ENCODE results near the gene TMEM135. TPM values are rescaled to one million over a fixed set of nuclear protein-coding genes. Genes with fewer than 3 reads are reported as not detected.

TMEM135 gene
- total RNA-seq, 2 donors from 2014 or later = 111 to 113 TPM

DNA sequence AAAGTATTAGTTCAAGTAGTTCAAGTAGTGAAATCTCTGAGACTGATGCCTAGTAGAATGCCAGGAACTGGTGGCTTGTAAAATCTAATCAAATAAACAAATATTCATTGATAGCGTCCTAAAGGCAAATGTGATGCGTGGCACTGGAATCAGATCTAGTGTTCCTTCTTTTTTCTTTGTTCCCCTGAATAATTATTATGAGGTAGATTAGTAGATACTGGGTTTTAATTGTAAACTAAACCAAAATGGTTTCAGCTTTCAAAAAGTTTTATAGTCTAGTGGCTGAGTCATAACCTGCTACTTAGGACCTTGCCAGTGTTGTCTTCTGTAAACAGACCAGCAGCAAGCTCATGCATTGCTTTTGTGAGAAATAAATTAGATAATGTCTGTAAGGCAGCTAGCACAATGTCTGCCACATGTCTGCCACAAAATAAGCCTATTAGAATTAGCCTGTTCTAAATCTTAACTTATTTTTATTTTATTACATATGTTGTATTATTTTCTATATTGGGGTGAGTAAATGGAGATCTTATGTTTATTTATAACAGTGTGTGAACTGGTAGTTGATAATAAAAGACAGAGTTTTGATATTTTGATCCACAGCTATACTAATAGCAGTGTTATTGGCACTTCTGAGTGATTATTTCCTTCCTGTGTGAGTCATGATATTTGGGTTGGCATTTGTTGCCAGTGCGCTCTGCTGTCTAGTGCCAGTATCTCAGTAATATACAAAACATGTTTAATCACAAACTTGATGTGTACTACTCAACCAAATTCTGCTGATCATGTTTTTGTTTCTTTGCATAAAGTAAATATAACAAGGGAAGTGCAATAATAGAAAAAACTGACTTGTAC is 135.7 kb downstream of the TMEM135 start:
- peaks cover 25% of the 10 kb centered on the region for H3K9me3 ChIP-seq (ENCODE audit: control insufficient read depth, low read length)
- Mint-ChIP-seq H3K36me3 (ENCODE audit: low read depth) (peaks cover 27% of the 10 kb centered on the region), H3K4me1 (peaks cover 6% of the 10 kb centered on the region), H3K9me3 (peaks cover 19% of the 10 kb centered on the region), H3K4me3 (no peak overlapping the region), H3K27ac (peak overlapping the region; percentile 17), H3K27me3 (ENCODE audit: insufficient read depth) (no peaks in the 10 kb centered on the region)
- no peaks in the 10 kb centered on the region for H3K27me3 ChIP-seq (ENCODE audit: control insufficient read depth, insufficient read depth, low read length, poor library complexity, severe bottlenecking)
- no peak overlapping the region for H3K9ac ChIP-seq (ENCODE audit: extremely low read depth, low read length, poor library complexity, severe bottlenecking)
- WGBS, 2 experiments (ENCODE audit: insufficient coverage in 1 of 2, insufficient read length in 1 of 2) = 98% methylated on average over 3 of the region's 3 CpGs; no CpG with 5 or more reads in 1 of the 2 experiments
- TF ChIP-seq, protein P1, sequence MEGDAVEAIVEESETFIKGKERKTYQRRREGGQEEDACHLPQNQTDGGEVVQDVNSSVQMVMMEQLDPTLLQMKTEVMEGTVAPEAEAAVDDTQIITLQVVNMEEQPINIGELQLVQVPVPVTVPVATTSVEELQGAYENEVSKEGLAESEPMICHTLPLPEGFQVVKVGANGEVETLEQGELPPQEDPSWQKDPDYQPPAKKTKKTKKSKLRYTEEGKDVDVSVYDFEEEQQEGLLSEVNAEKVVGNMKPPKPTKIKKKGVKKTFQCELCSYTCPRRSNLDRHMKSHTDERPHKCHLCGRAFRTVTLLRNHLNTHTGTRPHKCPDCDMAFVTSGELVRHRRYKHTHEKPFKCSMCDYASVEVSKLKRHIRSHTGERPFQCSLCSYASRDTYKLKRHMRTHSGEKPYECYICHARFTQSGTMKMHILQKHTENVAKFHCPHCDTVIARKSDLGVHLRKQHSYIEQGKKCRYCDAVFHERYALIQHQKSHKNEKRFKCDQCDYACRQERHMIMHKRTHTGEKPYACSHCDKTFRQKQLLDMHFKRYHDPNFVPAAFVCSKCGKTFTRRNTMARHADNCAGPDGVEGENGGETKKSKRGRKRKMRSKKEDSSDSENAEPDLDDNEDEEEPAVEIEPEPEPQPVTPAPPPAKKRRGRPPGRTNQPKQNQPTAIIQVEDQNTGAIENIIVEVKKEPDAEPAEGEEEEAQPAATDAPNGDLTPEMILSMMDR (conservative IDR thresholded peaks at IDR 0.05) = no peak
- H3K27ac ChIP-seq (ENCODE audit: low read depth, low read length) = no peak overlapping the region
- H3K36me3 ChIP-seq (ENCODE audit: control insufficient read depth, insufficient read depth, low read length) = peaks cover 25% of the 10 kb centered on the region
- H3K4me3 ChIP-seq (ENCODE audit: low read length) = no peak overlapping the region
- H3K4me1 ChIP-seq (ENCODE audit: control insufficient read depth, insufficient read depth, low read length) = no peaks in the 10 kb centered on the region
- DNase-seq = no peak

DNA sequence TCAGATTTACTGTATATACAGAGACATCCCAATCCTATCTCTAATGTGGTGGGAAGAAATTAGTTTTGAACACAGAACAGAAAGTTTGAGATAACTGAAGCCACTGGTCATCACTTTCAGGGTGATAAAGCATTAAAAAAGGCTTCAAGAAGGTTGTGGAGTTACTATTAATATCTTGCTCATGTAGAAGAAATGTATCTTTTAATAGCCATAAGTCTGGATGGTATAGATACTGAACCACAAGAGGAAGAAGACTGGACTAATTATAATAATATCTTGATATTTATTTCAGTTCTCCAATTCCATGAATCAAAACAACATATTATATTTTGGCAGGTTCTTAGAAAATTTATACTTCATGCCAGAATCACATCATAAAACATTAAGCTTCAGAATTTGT is 137.1 kb downstream of the TMEM135 start:
- TF ChIP-seq, protein P1 (conservative IDR thresholded peaks at IDR 0.05) = no peak
- Mint-ChIP-seq H3K27ac (no peak overlapping the region), H3K4me1 (peaks cover 6% of the 10 kb centered on the region)

DNA sequence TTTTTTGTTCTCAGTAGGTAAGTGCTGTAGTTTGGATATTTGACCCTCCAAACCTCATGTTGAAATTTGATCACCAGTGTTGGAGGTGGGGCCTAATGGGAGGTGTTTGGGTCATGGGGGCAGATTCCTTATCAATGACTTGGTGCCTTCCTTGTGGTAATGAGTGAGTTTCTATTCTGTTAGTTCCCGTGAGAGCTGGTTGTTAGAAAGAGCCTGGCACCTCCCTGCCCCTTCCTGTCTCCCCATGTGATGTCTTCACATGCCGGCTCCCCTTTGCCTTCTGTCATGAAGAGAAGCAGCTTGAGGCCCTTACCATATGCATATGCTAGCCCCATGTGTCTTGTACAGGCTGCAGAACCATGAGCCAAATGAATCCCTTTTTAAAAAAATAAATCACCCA is 138.3 kb downstream of the TMEM135 start:
- H3K9me3 Mint-ChIP-seq = peaks cover 14% of the 10 kb centered on the region
- H3K36me3 Mint-ChIP-seq (ENCODE audit: low read depth) = peaks cover 45% of the 10 kb centered on the region
- no peak overlapping the region for H3K27ac Mint-ChIP-seq
- no peak overlapping the region for H3K4me3 Mint-ChIP-seq
- TF ChIP-seq, protein P1 (conservative IDR thresholded peaks at IDR 0.05) = no peak
- peaks cover 3% of the 10 kb centered on the region for H3K4me1 Mint-ChIP-seq
- no peaks in the 10 kb centered on the region for H3K27me3 Mint-ChIP-seq (ENCODE audit: insufficient read depth)
- Histone ChIP-seq H3K9me3 (ENCODE audit: control insufficient read depth, low read length) (peaks cover 22% of the 10 kb centered on the region), H3K9ac (ENCODE audit: extremely low read depth, low read length, poor library complexity, severe bottlenecking) (no peak overlapping the region), H3K27me3 (ENCODE audit: control insufficient read depth, insufficient read depth, low read length, poor library complexity, severe bottlenecking) (no peaks in the 10 kb centered on the region), H3K4me1 (ENCODE audit: control insufficient read depth, insufficient read depth, low read length) (no peaks in the 10 kb centered on the region), H3K27ac (ENCODE audit: low read depth, low read length) (no peak overlapping the region), H3K36me3 (ENCODE audit: control insufficient read depth, insufficient read depth, low read length) (peaks cover 44% of the 10 kb centered on the region), H3K4me3 (ENCODE audit: low read length) (no peak overlapping the region)
- 86 to 89% methylated on average over 1 to 2 of the region's 2 CpGs for WGBS, 2 experiments (ENCODE audit: insufficient coverage in 1 of 2, insufficient read length in 1 of 2)
- peak; percentile 49 for DNase-seq

More for the DNA sequence above, 137.1 kb downstream of the TMEM135 start:
- Histone ChIP-seq H3K27ac (ENCODE audit: low read depth, low read length) (no peak overlapping the region), H3K4me3 (ENCODE audit: low read length) (no peak overlapping the region), H3K4me1 (ENCODE audit: control insufficient read depth, insufficient read depth, low read length) (no peaks in the 10 kb centered on the region), H3K27me3 (ENCODE audit: control insufficient read depth, insufficient read depth, low read length, poor library complexity, severe bottlenecking) (no peaks in the 10 kb centered on the region), H3K36me3 (ENCODE audit: control insufficient read depth, insufficient read depth, low read length) (peaks cover 35% of the 10 kb centered on the region), H3K9ac (ENCODE audit: extremely low read depth, low read length, poor library complexity, severe bottlenecking) (no peak overlapping the region), H3K9me3 (ENCODE audit: control insufficient read depth, low read length) (peaks cover 22% of the 10 kb centered on the region)
- DNase-seq = no peak
- Mint-ChIP-seq H3K36me3 (ENCODE audit: low read depth) (peaks cover 37% of the 10 kb centered on the region), H3K9me3 (peaks cover 14% of the 10 kb centered on the region), H3K4me3 (no peak overlapping the region), H3K27me3 (ENCODE audit: insufficient read depth) (no peaks in the 10 kb centered on the region)

Data from endodermal cell (in vitro differentiated cells).